ENCODE measurements around the gene PLCG1. TPM values are rescaled to one million over a fixed set of nuclear protein-coding genes. Genes with fewer than 3 reads are reported as not detected.

PLCG1 gene
- polyA plus RNA-seq, 1 experiment: 54.6 TPM

GRCh38 chr20:41134362-41135186, 2.8 kb upstream of the PLCG1 start:
- H3K27me3 ChIP-seq (ENCODE audit: control insufficient read depth, insufficient read depth, low read length): no peaks in the 10 kb centered on the region
- TF ChIP-seq CTCF (IDR thresholded peaks at IDR 0.05; ENCODE audit: low read depth, low read length): no peak
- H3K27ac ChIP-seq (ENCODE audit: low read depth, low read length): no peak overlapping the region
- CTCF ChIA-PET: interaction anchor here (0.9 to 3.6 kb wide), 17 partner anchors 8 to 277 kb away, joined by 3 to 21 read pairs (median 5); partner anchors contain the start of gene LPIN3
- no peaks in the 10 kb centered on the region; the same call in 1 of the 2 replicates for H3K9me3 ChIP-seq (ENCODE audit: control insufficient read depth, insufficient read depth, low read length)
- H3K4me3 ChIP-seq (ENCODE audit: low read depth, low read length): no peak overlapping the region
- POLR2A ChIA-PET: interaction anchor here (0.9 kb wide), 1 partner anchor 206 kb away, joined by 4 read pairs; the partner anchor contains the start of gene LPIN3
- DNase-seq (ENCODE audit: low read depth, low spot score): no peak

DNA sequence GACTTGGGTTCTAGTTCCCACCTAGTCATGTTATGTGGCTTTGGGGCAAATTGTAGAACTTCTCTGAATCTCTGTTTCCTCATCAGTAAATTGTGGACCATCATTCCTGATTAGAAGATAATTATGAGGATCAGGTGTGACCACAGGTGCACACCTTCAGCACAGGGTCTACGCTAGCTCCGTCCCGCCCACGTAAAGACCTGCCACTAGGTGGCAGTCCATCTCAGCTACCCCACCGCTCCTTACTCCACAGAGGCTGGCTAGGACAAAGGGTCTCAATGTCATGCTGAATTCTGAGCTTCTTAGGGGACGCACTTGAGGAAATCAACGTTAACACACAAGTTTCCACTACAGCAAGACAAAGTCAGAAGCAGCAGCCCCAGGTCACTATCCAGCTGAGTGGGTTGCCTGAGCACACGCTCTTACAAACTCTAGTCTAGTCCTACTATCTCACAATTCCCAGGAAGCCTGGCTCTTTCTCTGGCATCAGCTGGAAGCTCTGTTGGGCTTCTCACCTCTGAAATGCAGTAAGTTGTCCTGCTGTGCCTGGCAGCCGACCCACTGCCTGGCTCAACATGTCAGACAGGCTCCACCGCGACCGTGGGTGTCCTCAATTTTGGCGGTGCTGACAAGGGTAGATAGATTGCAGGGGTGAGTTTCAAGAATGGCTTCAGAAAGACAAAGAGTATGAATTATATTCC, 2.0 kb upstream of the PLCG1 start:
- no peak overlapping the region for H3K4me3 ChIP-seq (ENCODE audit: low read depth, low read length)
- ChIA-PET POLR2A (interaction anchor here (0.5 to 0.9 kb wide), 3 partner anchors 12 to 205 kb away, joined by 3 to 5 read pairs (median 4); partner anchors contain the start of gene LPIN3), CTCF (interaction anchor here (0.5 to 3.6 kb wide), 19 partner anchors 9 to 276 kb away, joined by 3 to 21 read pairs (median 5); partner anchors contain the start of gene LPIN3)
- TF ChIP-seq CTCF (IDR thresholded peaks at IDR 0.05; ENCODE audit: low read depth, low read length): peak; percentile 62
- no peak for DNase-seq (ENCODE audit: low read depth, low spot score)
- H3K27ac ChIP-seq (ENCODE audit: low read depth, low read length): no peak overlapping the region
- H3K9me3 ChIP-seq (ENCODE audit: control insufficient read depth, insufficient read depth, low read length): no peaks in the 10 kb centered on the region; the same call in 1 of the 2 replicates
- H3K27me3 ChIP-seq (ENCODE audit: control insufficient read depth, insufficient read depth, low read length): no peaks in the 10 kb centered on the region

GRCh38 chr20:41135888-41136679, 1.3 kb upstream of the PLCG1 start:
- Histone ChIP-seq H3K27ac (ENCODE audit: low read depth, low read length) (peak overlapping the region; percentile 21), H3K4me3 (ENCODE audit: low read depth, low read length) (peak overlapping the region; percentile 75), H3K9me3 (ENCODE audit: control insufficient read depth, insufficient read depth, low read length) (no peaks in the 10 kb centered on the region; the same call in 1 of the 2 replicates), H3K27me3 (ENCODE audit: control insufficient read depth, insufficient read depth, low read length) (no peaks in the 10 kb centered on the region)
- POLR2A ChIA-PET: interaction anchor here (0.5 to 0.7 kb wide), 4 partner anchors 11 to 204 kb away, joined by 3 to 5 read pairs (median 3); partner anchors contain the start of gene LPIN3
- CTCF ChIA-PET: interaction anchor here (0.5 to 3.6 kb wide), 18 partner anchors 8 to 275 kb away, joined by 3 to 21 read pairs (median 5); partner anchors contain the start of gene LPIN3
- no peak for DNase-seq (ENCODE audit: low read depth, low spot score)
- no peak for TF ChIP-seq CTCF (IDR thresholded peaks at IDR 0.05; ENCODE audit: low read depth, low read length)

DNA sequence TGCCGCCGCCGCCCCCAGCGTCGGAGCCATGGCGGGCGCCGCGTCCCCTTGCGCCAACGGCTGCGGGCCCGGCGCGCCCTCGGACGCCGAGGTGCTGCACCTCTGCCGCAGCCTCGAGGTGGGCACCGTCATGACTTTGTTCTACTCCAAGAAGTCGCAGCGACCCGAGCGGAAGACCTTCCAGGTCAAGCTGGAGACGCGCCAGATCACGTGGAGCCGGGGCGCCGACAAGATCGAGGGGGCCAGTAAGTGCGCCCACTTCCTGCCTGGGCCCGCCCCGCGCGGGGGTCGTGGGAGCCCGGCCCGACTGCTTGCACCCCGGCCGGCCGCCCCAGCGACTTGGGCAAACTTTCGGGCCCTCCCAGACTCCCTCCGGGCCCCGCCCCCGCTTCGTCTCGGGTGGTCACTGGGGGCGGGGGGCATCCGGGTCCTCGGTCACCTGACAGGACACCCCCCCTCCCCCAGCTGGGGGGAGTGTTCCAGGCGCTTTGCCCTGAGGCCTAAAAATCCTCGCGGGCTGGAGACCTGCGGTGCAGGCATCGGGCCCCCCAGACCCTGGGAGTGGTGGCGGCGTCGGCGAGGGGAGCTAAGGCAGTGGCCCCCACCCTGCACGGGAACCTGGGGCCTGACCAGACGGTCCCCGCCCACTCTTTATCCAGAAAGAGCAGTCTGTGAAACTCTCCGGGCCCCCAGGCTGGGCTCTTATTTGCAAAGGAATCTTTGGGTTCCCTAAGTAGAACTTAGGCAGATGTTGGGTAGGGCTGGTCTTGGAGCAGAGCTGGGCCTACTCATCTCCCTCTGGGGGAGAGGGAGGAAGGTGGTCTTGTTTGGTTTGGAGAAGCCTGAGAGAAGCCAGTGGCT, 501 bp downstream of the PLCG1 start:
- peak overlapping the region; percentile 78 for H3K27ac ChIP-seq (ENCODE audit: low read depth, low read length)
- ChIA-PET POLR2A (interaction anchor here (0.6 to 1.2 kb wide), 5 partner anchors 12 to 492 kb away, joined by 3 to 5 read pairs (median 3); no protein-coding TSS in a partner anchor), CTCF (interaction anchor here (0.5 to 3.6 kb wide), 6 partner anchors 35 to 433 kb away, joined by 4 to 21 read pairs (median 6); no protein-coding TSS in a partner anchor)
- H3K9me3 ChIP-seq (ENCODE audit: control insufficient read depth, insufficient read depth, low read length): no peaks in the 10 kb centered on the region; the same call in 1 of the 2 replicates
- peak overlapping the region; percentile 75 for H3K4me3 ChIP-seq (ENCODE audit: low read depth, low read length)
- H3K27me3 ChIP-seq (ENCODE audit: control insufficient read depth, insufficient read depth, low read length): no peaks in the 10 kb centered on the region
- no peak for TF ChIP-seq CTCF (IDR thresholded peaks at IDR 0.05; ENCODE audit: low read depth, low read length)
- DNase-seq (ENCODE audit: low read depth, low spot score): no peak

All from AG04450 (cell line).